ENCODE measurements around the gene NSD2. TPM values are rescaled to one million over a fixed set of nuclear protein-coding genes. Genes with fewer than 3 reads are reported as not detected.

Gene NSD2
- total RNA-seq, 4 donors from 2014 or later = 19.1 to 33.1 (median 28.8) TPM

- no peak for DNase-seq (ENCODE audit: low spot score)
- TF ChIP-seq, protein P1, sequence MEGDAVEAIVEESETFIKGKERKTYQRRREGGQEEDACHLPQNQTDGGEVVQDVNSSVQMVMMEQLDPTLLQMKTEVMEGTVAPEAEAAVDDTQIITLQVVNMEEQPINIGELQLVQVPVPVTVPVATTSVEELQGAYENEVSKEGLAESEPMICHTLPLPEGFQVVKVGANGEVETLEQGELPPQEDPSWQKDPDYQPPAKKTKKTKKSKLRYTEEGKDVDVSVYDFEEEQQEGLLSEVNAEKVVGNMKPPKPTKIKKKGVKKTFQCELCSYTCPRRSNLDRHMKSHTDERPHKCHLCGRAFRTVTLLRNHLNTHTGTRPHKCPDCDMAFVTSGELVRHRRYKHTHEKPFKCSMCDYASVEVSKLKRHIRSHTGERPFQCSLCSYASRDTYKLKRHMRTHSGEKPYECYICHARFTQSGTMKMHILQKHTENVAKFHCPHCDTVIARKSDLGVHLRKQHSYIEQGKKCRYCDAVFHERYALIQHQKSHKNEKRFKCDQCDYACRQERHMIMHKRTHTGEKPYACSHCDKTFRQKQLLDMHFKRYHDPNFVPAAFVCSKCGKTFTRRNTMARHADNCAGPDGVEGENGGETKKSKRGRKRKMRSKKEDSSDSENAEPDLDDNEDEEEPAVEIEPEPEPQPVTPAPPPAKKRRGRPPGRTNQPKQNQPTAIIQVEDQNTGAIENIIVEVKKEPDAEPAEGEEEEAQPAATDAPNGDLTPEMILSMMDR (IDR thresholded peaks at IDR 0.05) = no peak
- no peak for ATAC-seq (ENCODE audit: low FRiP score)
Observed at GRCh38 chr4:1826531-1827350, 44.5 kb upstream of the NSD2 start.

GRCh38 chr4:1830234-1830633 is 41.0 kb upstream of the NSD2 start:
- DNase-seq (ENCODE audit: low spot score) (no peak), ATAC-seq (ENCODE audit: low FRiP score) (no peak)
- TF ChIP-seq, protein P1 (IDR thresholded peaks at IDR 0.05) = no peak

DNA sequence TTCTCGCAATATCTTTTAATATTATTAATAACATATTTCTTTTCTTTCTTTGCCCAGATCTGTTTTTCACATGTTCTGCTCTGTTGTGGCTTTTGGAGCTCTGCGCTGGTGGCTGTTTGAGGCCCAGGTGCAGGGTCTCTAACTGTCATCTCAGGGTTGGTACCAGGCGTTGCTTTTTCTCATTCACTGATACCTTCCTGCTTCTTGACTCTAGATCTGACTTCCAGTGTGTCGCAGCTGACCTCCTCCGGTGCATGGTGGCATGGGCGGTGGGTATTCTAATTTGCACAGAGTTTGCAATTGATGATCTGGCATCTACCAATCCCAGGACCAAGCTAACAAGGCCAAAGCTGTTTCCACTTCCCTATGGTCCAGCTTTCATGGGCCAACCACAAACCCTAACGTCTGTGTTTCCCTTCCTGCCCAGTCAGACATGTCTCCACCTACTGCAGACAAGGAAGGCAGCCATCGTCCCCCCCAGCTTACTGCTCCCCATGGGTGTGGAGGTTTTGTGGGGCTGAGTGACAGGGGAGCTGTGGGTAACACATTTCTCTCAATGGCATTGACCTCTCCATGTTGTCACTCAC is 40.5 kb upstream of the NSD2 start:
- DNase-seq (ENCODE audit: low spot score) = no peak
- TF ChIP-seq, protein P1 (IDR thresholded peaks at IDR 0.05) = no peak
- ATAC-seq (ENCODE audit: low FRiP score) = no peak

DNA sequence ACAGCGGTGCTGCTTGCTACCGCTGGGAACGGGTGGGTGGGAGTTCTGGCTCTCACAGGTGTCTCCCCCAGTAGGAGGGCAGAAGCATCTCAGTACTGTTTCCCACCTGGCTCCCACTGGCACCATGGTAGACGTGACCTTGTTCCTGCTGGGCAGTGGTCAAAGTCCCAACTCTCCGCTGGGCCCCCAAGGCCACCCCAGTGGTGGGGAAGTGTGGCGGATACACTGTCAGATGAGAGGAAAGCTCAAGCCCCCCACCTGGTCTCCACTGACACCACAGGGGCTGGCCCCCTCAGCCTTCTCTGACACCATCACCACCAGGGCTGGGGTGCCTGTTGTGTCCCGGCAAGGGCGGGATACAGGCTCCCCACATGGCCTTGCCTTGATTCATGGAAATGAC is 39.9 kb upstream of the NSD2 start:
- ATAC-seq (ENCODE audit: low FRiP score) = no peak
- TF ChIP-seq, protein P1 (IDR thresholded peaks at IDR 0.05) = no peak
- DNase-seq (ENCODE audit: low spot score) = no peak

DNA sequence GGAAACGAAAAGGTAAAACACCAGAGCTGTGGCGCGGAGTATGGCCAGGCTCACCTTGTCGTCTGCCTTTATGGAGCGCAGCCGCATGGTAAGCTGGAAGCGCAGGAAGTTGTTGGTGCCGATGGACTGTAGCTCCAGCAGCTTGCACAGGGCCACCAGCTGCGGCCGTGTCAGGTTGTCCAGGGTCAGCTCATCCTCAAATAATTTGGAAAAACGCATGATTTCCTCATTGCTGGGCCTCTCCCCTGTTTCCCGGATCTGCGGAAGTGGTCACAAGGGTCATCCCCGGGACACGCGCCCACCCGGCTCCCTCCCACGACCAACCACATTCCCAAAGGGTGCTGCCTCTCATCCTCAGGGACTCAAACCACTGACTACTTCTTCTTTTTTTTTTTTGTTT is 38.5 kb upstream of the NSD2 start:
- no peak for DNase-seq (ENCODE audit: low spot score)
- TF ChIP-seq, protein P1 (IDR thresholded peaks at IDR 0.05) = no peak
- no peak for ATAC-seq (ENCODE audit: low FRiP score)

GRCh38 chr4:1833307-1834046 is 37.7 kb upstream of the NSD2 start:
- ATAC-seq (ENCODE audit: low FRiP score) = no peak
- no peak for DNase-seq (ENCODE audit: low spot score)
- TF ChIP-seq, protein P1 (IDR thresholded peaks at IDR 0.05) = no peak
